ENCODE measurements around the gene C11orf21.

C11orf21 gene

DNA sequence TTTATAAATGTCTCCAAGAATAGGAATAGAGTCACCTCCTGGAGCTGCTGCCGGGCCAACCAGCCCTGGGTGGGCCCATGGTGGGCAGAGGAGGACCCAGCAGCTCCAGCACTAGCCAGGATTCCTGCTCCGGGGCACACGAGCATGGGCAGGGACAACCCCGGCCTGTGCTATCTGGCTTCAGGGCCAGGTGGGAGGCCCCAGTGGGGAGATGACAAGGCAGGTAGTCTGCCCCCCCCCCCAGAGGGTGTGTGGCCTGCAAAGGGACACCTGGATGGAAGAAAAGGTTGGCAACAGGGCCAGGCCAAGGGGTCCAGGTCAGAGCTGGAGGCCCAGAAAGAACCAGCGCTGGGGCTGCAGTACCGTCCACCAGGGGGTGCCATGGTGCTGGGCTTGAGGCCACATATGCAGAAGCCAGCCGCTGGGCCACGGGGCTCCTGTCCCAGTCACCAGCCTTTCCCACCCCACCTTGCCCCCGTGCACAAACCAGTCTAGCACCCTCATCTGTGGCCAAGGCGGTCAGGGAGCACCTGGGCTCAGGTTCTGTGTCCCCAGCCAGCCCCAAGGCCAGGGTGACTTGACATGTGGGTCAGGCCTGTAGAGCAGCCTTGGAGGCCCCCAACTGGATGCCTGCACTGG, 3.5 kb upstream of the C11orf21 start:
- peak; percentile 20 for DNase-seq (ENCODE audit: low read depth)
- no peak overlapping the region for H3K4me3 ChIP-seq (ENCODE audit: control insufficient read depth, low read depth, low read length)
- TF ChIP-seq, protein P1, sequence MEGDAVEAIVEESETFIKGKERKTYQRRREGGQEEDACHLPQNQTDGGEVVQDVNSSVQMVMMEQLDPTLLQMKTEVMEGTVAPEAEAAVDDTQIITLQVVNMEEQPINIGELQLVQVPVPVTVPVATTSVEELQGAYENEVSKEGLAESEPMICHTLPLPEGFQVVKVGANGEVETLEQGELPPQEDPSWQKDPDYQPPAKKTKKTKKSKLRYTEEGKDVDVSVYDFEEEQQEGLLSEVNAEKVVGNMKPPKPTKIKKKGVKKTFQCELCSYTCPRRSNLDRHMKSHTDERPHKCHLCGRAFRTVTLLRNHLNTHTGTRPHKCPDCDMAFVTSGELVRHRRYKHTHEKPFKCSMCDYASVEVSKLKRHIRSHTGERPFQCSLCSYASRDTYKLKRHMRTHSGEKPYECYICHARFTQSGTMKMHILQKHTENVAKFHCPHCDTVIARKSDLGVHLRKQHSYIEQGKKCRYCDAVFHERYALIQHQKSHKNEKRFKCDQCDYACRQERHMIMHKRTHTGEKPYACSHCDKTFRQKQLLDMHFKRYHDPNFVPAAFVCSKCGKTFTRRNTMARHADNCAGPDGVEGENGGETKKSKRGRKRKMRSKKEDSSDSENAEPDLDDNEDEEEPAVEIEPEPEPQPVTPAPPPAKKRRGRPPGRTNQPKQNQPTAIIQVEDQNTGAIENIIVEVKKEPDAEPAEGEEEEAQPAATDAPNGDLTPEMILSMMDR (IDR thresholded peaks at IDR 0.05; ENCODE audit: control insufficient read depth, insufficient read depth, low read depth, low read length, missing control alignments), result peak; percentile 96

DNA sequence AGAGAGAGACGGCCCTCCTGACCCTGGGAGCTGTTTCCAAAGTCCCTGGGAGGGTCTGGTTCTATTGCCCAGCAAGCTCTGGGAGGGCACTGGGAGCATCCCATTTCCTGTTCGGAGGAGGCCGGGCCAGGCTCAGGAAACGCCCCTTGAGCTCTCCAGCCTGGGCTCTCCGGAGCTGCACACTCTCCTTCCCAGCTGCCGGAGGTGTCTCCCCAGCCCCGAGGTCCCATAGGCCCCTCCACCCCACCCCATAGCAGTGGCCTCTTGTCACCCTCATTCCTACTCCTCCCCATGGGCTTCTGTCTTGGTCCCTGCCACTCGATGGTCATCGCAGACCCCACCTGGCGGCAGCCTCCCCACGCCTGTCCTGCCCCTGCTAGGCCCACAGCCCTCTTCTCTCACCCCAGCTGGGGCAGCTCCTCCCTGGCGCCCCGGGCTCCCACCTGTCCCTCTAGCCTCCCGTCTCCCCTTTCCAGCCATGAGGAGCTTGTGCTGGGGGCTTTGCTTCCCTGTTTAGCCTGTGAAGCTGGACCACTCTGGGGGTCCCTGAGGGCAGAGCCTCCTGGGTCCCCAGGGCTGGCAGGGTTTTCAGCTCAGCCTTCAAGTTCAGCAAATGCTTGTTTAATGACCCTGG, 2.9 kb upstream of the C11orf21 start:
- H3K4me3 ChIP-seq (ENCODE audit: control insufficient read depth, low read depth, low read length), result no peak overlapping the region
- DNase-seq (ENCODE audit: low read depth), result no peak

DNA sequence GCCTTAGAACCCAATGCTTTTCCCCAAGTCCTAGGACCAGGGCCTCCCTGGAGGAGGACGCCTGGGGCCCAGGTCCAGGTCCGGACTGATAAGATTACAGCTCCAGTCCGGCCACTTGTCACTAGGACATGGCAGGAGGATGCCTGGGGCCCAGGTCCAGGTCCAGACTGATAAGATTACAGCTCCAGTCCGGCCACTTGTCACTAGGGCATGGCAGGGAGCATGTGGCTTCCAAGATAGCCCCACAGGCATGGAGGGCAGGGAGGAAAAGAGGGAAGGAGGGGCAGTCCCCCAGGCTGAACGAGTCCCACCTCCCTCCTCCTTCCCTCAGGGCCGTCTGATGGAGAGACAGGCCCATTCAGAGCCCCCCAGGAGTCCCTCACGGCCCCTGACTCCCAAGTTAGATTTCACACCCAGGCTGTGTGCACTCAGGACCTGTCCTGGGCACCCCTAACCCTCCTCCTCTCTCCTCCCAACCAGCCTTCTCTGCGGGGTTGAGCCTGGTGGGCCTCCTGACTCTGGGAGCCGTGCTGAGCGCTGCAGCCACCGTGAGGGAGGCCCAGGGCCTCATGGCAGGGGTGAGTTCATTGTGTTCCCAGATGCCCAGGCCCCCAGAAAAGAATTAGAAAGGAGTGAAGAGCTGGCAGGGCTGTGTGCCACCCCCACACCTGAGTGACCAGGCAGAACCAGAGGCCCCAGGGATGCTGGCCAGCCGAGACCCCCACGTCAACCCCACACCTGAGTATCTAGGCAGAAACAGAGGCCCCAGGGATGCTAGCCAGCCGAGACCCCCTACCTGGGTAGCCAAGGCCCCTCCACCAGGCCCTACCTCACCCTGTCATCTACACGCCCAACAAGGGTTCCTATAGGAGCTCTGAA, 2.1 kb upstream of the C11orf21 start:
- H3K4me3 ChIP-seq (ENCODE audit: control insufficient read depth, low read depth, low read length), result no peak overlapping the region
- TF ChIP-seq, protein P1 (IDR thresholded peaks at IDR 0.05; ENCODE audit: control insufficient read depth, insufficient read depth, low read depth, low read length, missing control alignments), result no peak
- no peak for DNase-seq (ENCODE audit: low read depth)

More for the DNA sequence above, 2.9 kb upstream of the C11orf21 start:
- TF ChIP-seq, protein P1 (IDR thresholded peaks at IDR 0.05; ENCODE audit: control insufficient read depth, insufficient read depth, low read depth, low read length, missing control alignments), result no peak

DNA sequence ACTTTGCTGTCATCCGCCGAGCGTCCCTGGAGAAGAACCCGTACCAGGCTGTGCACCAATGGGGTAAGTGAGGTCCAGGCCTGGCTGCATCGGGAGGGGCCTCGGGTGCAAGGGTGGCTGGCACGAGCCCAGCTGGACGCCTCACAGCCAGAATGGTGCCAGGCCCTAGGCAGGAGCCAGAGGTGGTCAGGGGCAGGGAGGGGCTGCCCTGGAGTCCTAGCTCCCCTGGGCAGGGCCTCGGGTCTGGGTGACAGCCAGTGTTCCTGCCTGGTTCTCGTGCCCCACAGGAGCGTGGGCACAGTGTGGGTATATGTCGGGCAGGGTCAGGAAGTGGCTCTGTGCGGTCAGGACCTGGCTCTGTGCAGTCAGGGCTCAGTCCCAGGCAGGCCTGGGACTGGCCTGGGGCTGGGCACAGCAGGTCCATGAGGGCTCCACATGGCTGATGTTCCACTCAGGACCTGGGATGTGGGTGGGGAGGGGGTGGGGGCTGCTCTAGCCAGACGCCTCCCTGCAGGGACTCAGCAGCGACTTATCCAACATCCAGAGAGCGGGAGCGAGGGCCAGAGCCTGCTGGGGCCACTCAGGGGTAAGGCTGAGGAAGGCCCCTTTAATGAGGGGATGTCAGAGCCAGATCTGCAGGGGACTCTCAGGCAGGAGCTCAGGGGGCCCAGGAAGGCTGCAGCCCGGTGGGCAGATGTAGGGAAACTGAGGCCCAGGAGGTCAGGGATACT, 1.3 kb upstream of the C11orf21 start:
- TF ChIP-seq, protein P1 (IDR thresholded peaks at IDR 0.05; ENCODE audit: control insufficient read depth, insufficient read depth, low read depth, low read length, missing control alignments), result no peak
- H3K4me3 ChIP-seq (ENCODE audit: control insufficient read depth, low read depth, low read length), result no peak overlapping the region
- no peak for DNase-seq (ENCODE audit: low read depth)

DNA sequence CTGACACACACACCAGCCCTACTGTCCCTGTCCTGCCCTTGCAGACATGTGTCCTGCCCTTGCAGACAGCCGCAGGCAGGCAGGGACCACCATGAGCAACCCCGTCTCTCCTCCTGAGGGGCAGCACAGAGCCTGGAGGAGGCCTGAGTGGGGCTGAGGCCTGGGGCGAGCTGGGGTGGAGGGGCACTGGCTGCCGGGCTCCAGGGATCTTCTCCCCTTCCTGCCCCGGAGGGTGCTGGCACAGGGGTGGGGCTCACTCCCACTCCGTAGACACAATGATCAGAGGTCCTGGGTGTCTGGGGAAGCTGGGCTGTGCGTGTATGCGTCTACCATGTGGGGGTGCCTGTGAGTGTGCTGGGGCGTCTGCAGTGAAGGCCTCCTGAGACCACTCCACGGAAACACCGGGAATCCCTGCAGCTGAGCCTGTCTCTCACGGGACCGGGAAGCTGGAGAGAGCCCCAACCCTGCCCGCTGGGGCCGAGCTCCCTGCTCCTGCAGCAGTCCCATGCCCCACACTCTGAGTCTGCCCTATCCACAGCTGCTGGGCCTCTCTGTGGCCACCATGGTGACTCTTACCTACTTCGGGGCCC, 683 bp upstream of the C11orf21 start:
- no peak for DNase-seq (ENCODE audit: low read depth)
- no peak overlapping the region for H3K4me3 ChIP-seq (ENCODE audit: control insufficient read depth, low read depth, low read length)
- TF ChIP-seq, protein P1 (IDR thresholded peaks at IDR 0.05; ENCODE audit: control insufficient read depth, insufficient read depth, low read depth, low read length, missing control alignments), result no peak
